Peyer's patch (tissue), 4 donors: ENCODE results near the gene GUCA1A. TPM values are rescaled to one million over a fixed set of nuclear protein-coding genes. Genes with fewer than 3 reads are reported as not detected.
A peak's percentile ranks its signal among the peaks of the same experiment; 100 is the strongest.

ENCODE experiments used
- DNase-seq, 3 donors: peaks; one replicate each; pipeline ENCODE4 v3.0.0-alpha.2; 2017 to 2019
- H3K27ac ChIP-seq, 4 donors: fragments of 200-600 bp; sonication (generic); one replicate each; pipeline ENCODE4 v1.5.1; 2016 to 2019
- H3K27me3 ChIP-seq, 2 donors: fragments of 200-600 bp; sonication (generic); one replicate each; pipeline ENCODE4 v1.5.1; 2019
- H3K36me3 ChIP-seq, 3 donors: fragments of 200-600 bp; sonication (generic); one replicate each; pipeline ENCODE4 v1.5.1; 2016 to 2019
- H3K4me1 ChIP-seq, 4 donors: fragments of 200-600 bp; sonication (generic); one replicate each; pipeline ENCODE4 v1.5.1; 2016 to 2019
- H3K4me3 ChIP-seq, 4 donors: fragments of 200-600 bp; sonication (generic); 1 replicate in 3 of 4; 2 replicates in 1 of 4; pipeline ENCODE4 v1.5.1; 2016 to 2019; ENCODE audit warnings: mild to moderate bottlenecking in 1 of 4
- H3K9me3 ChIP-seq, 4 donors: fragments of 200-600 bp; sonication (generic); one replicate each; pipeline ENCODE4 v1.5.1; 2016 to 2019; ENCODE audit warnings: mild to moderate bottlenecking in 1 of 4
- CTCF ChIP-seq, 6 experiments: fragments of 450-650 bp in 4 of 6; fragments of 200-600 bp in 2 of 6; sonication (generic) in 1 of 6; IDR thresholded peaks; one replicate each; pipeline ENCODE4 v1.5.1; 2017 to 2019; ENCODE audit warnings: antibody characterized with exemption in 6 of 6, mild to moderate bottlenecking in 3 of 6, moderate library complexity in 1 of 6
- POLR2A ChIP-seq, 2 donors: fragments of 450-650 bp; IDR thresholded peaks; one replicate each; pipeline ENCODE4 v1.5.1; 2017; ENCODE audit warnings: antibody characterized with exemption in 2 of 2, mild to moderate bottlenecking in 2 of 2, moderate library complexity in 2 of 2
- total RNA-seq, 4 donors: library from RNA; depleted of rRNA; stranded (reverse); fragments of >200 nt; gene quantifications; one replicate each; pipeline ENCODE4 v1.1.0, GENCODE V29; 2016

Gene GUCA1A
- total RNA-seq, 4 donors from 2014 or later: not detected

- H3K4me3 ChIP-seq: peak overlapping the region in 1 of 4 donors; percentile 22
- peaks cover 0 to 4% (median 0%) of the 10 kb centered on the region in 3 donors for H3K36me3 ChIP-seq
- peaks cover 0 to 40% (median 4%) of the 10 kb centered on the region in 4 donors for H3K4me1 ChIP-seq
- no peaks in the 10 kb centered on the region for H3K27me3 ChIP-seq
- TF ChIP-seq CTCF (IDR thresholded peaks at IDR 0.05) (no peak), POLR2A (IDR thresholded peaks at IDR 0.05) (peak in 1 of 2 donors; percentile 43)
- peak overlapping the region in 3 of 4 donors; percentile 72 to 96 (median 95) for H3K27ac ChIP-seq
- no peaks in the 10 kb centered on the region for H3K9me3 ChIP-seq
- no peak for DNase-seq
These were observed 34.2 kb upstream of the GUCA1A start for GRCh38 chr6:42138630-42139619.

GRCh38 chr6:42140032-42140431 is 33.1 kb upstream of the GUCA1A start:
- H3K27me3 ChIP-seq: no peaks in the 10 kb centered on the region
- H3K9me3 ChIP-seq: no peaks in the 10 kb centered on the region
- H3K36me3 ChIP-seq: peaks cover 0 to 4% (median 0%) of the 10 kb centered on the region in 3 donors
- peak; percentile 31 to 92 (median 91) for DNase-seq
- peak overlapping the region in 3 of 4 donors; percentile 91 to 96 (median 95) for H3K27ac ChIP-seq
- peak overlapping the region in 2 of 4 donors; percentile 70 to 73 for H3K4me3 ChIP-seq
- peak; percentile 90 to 97 for TF ChIP-seq POLR2A (IDR thresholded peaks at IDR 0.05)
- peak in 1 of 6 experiments; percentile 11 for TF ChIP-seq CTCF (IDR thresholded peaks at IDR 0.05)
- H3K4me1 ChIP-seq: peaks cover 0 to 36% (median 4%) of the 10 kb centered on the region in 4 donors

- no peaks in the 10 kb centered on the region for H3K27me3 ChIP-seq
- DNase-seq: peak in 2 of 3 donors; percentile 65 to 67
- TF ChIP-seq CTCF (IDR thresholded peaks at IDR 0.05) (no peak), POLR2A (IDR thresholded peaks at IDR 0.05) (peak; percentile 22 to 64)
- H3K9me3 ChIP-seq: no peaks in the 10 kb centered on the region
- no peaks in the 10 kb centered on the region for H3K36me3 ChIP-seq
- H3K4me3 ChIP-seq: peak overlapping the region in 3 of 4 donors; percentile 45 to 73 (median 70)
- peak overlapping the region in 3 of 4 donors; percentile 91 to 96 (median 95) for H3K27ac ChIP-seq
- H3K4me1 ChIP-seq: peaks cover 0 to 36% (median 4%) of the 10 kb centered on the region in 4 donors
These were observed 32.2 kb upstream of the GUCA1A start for GRCh38 chr6:42140756-42141602.

- Histone ChIP-seq H3K36me3 (no peaks in the 10 kb centered on the region), H3K4me1 (peaks cover 0 to 29% (median 4%) of the 10 kb centered on the region in 4 donors)
- TF ChIP-seq POLR2A (IDR thresholded peaks at IDR 0.05): no peak
- TF ChIP-seq CTCF (IDR thresholded peaks at IDR 0.05): no peak
These were observed 31.5 kb upstream of the GUCA1A start for GRCh38 chr6:42141603-42142117.

More at GRCh38 chr6:42141603-42142117, 31.5 kb upstream of the GUCA1A start:
- H3K9me3 ChIP-seq: no peaks in the 10 kb centered on the region
- peak overlapping the region; percentile 57 to 96 (median 93) for H3K27ac ChIP-seq
- no peaks in the 10 kb centered on the region for H3K27me3 ChIP-seq
- peak overlapping the region; percentile 40 to 73 (median 58) for H3K4me3 ChIP-seq
- DNase-seq: no peak
